Stimulated activated CD8-positive, alpha-beta memory T cell treated with anti-CD3 and anti-CD28 coated beads, Interleukin-4, amount 100 ng/mL, for 24 hours (primary cell): ENCODE results near the gene DOC2B.

Experiments
- DNase-seq: peaks from one replicate; pipeline ENCODE4 v3.0.0-alpha.2; 2020; ENCODE audit warnings: low read depth

Gene DOC2B

DNA sequence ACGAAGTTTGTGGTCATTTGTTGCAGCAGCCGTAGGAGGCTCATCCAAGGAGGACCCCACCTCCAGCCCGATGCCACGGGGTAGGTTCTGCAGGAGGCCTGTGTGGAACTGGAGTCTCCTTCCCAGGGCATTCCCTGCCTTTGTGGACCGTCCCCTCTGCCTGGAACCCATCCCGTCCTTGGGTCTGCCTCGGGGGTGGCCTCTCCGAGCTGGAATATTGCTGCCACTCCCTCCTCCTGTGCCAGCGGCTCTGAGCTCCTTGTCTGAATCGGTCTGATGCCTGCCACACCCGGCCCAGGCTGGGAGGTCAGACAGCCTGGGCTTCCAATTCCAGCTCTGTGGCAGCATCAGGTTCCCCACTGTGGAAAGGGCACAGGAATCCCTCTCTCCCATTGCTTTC, 18.8 kb downstream of the DOC2B start:
- no peak for DNase-seq

DNA sequence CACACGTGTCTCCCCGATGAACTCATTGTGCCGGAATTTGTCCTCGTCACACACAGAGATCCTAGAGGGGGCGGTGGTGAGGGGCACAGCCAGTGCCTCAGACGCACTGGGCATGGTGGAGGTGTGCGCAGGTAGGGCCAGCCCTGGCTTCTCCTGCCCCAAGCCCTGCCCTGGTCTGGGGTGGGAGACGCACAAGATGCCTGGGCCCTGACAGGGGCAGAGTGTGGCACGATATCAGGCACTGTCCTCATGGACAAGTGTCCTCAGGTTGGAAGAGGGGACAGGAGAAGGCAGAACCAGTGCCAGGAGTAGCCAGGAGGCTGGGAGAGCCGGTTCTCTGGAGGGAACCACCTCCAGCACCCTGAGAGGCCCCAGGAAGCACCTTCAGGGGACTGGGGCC, 20.0 kb downstream of the DOC2B start:
- DNase-seq, result no peak

- DNase-seq, result no peak
Observed at GRCh38 chr17:160336-160735, 21.1 kb downstream of the DOC2B start.

- no peak for DNase-seq
Observed at GRCh38 chr17:159609-160008, 21.8 kb downstream of the DOC2B start.

DNA sequence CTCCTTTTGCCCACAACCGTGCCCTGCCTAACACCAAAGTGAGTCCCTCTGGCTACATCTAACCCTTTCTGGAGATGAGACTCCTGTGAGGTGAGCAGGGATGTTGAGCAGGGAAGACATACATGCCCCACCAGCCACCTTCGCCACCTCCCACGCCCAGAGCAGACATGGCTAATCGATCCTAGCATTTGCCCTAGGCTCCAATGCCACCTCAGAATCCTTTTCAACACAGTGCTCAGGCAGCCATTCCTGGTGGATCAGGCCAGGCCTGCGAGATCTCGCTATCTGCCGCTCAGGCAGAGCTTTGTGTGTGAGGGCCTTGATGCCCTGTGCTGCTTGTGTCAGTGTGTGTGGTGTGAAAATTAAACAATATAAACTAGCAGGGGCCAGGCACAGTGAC, 23.1 kb downstream of the DOC2B start:
- DNase-seq, result no peak

DNA sequence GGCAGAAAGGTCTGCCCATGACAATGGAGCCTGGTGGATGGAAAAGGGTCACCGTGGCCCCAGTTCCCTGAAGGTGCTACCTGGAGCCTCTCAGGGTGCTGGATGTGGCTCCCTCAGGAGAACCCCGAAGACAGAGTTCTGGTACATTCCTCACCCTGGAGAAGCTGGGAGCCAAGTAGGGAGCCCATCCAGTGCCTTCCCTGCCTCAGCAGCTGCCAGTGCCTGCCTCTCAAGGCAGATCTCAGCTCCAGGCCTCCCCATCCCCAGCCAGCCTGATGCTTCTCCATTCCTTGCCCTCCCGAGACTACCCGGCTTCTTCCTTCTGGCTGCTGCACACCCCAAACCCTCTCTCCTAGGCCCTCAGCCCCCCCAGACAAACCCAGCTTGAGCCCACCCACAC, 23.5 kb downstream of the DOC2B start:
- no peak for DNase-seq

DNA sequence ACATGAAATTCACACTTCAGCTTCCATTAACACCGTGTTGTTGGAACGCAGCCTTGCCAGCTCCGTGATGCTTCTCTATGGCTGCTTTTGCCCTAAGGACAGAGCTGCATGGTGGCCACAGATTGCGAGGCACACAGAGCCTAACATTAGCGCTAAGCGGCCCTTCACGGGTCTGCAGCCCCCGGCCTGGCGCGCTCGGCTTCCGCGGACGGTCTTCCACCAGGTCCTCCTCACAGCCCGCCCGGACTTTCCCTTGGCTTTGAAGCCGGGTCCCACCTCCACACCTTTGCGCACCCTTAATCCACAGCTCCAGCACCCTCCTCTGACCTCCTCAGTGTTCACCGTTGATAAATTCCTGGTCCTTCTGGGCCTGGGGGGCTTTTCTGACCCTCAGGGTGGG, 24.5 kb downstream of the DOC2B start:
- no peak for DNase-seq

DNA sequence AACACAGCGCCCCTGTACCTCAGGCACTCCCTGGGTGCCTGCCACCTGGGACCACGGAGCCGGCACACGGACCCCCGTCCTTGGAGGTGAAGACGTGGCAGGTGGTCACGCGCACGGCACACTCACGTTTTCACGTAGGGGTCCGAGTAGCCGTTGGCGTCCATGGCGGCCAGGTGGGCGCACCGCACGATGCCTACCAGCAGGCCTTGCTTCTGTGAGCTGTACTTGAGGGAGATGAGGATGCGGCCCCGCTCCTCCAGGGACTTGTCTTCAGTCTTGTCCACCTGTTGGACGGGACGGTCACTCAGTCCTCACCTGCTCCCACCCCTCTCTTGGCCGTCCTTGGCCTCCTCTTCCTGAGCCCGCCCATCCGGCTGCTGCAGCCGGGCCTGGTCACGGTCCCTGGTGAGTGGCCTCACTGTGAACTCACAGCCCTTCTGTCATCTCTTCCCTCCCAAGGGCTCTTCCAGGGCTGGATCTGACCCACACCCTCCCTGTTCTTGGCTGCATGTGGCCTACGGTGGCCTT, 25.3 kb downstream of the DOC2B start:
- DNase-seq, result no peak

GRCh38 chr17:155576-155975, 25.9 kb downstream of the DOC2B start:
- DNase-seq, result no peak

- DNase-seq, result no peak
Observed at GRCh38 chr17:153851-154250, 27.6 kb downstream of the DOC2B start.

- DNase-seq, result no peak
Observed at GRCh38 chr17:152860-153420, 28.5 kb downstream of the DOC2B start.

GRCh38 chr17:151886-152859, 29.3 kb downstream of the DOC2B start:
- no peak for DNase-seq

GRCh38 chr17:151004-151403, 30.4 kb downstream of the DOC2B start:
- no peak for DNase-seq

- no peak for DNase-seq
Observed at GRCh38 chr17:149897-150584, 31.4 kb downstream of the DOC2B start.

GRCh38 chr17:149231-149630, 32.2 kb downstream of the DOC2B start:
- no peak for DNase-seq

- DNase-seq, result no peak
Observed at GRCh38 chr17:148757-149156, 32.7 kb downstream of the DOC2B start.

DNA sequence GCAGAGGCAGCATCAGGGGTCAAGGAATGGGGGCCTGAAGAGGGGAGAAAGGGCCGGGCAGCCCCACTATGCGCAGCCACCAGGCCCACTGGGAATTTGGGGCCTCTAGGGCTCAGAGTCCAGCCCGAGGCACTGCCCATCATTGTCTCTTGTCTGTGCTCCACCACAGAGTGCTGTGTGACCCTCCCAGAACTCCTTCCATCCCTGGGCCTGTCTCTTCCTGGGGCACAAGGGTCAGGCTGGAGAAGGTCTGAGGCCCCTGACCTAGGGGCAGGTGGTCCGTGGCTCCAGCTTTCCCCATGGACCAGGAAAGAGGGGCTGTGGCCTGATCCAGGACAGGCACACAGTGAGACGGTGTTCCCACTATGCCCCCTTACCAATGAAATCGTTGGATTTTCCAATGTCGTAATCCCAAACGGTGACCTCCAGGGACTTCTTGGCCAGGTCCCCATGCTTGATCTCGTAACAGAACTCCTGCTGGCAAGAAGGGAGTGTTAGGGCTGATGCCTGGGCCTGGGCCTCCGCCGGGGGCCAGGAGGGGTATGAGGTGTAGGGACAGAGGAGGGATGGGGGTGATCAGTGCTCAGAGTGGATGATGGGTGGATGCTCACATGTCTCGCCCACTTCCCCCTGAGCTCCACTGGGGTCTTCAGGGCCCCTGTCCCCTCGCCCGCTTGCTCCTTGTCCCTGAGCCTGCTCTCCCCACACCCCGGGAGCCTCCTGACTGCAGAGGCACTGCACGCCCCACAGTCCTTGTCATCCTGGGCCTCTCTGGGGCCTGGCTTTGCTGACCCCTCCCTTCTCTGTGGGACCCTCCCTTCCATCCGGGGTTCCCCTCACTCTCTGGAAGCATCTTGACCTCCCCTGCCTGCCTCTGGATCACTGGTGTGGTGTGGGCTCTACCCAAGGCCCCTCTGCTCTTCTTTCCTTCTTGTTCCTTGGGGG, 33.4 kb downstream of the DOC2B start:
- DNase-seq, result no peak

- no peak for DNase-seq
Observed at GRCh38 chr17:146983-147761, 34.3 kb downstream of the DOC2B start.

- DNase-seq, result no peak
Observed at GRCh38 chr17:146546-146945, 34.9 kb downstream of the DOC2B start.

DNA sequence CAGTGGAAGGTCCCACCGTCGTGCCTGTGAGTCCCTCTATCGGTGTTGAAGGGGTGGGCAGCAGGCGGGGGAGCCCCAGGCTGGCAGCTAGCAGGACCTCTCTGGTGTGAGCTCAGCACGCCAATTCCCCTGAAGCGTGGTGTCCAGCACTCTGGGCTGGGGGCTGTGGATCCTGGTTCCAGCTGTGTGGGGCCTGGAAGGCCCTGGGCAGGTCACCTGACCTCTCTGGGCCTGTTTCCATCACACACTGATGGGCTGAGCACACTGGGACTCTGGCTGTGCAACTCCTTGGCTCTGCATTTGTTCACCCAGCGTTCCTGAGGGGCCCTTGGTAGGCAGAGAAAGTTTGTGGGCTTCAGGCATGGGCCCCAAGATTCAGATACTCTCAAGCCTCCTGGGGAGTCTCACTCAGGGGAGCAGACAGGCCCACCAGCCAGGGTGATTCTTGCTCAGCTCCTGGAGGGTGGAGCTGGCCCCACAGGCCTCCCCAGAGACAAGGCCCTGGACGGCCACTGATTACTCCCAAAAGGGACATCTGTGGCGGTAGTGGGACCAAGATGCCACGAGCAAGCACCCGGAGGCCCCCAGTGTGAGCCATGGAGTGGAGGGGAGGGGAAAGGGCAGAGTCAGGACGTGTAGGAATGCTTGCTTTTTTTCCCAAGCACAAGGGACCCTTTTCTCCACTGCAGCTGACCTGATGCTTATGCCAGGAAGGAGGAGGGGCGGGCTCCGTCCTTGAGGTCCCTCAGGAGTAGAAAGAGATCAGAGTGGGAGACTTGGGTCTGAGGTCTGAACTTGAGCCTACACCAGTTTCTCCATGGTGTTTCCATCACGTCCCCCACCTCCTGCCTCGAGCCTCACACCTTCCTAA, 35.5 kb downstream of the DOC2B start:
- no peak for DNase-seq
